ENCODE measurements around the gene MEGF9. TPM values are rescaled to one million over a fixed set of nuclear protein-coding genes. Genes with fewer than 3 reads are reported as not detected.

Gene MEGF9
- total and polyA plus RNA-seq, 2 donors (not counting 1 experiment from before 2014, with no cell fraction given), result 3.5 to 11.3 TPM

DNA sequence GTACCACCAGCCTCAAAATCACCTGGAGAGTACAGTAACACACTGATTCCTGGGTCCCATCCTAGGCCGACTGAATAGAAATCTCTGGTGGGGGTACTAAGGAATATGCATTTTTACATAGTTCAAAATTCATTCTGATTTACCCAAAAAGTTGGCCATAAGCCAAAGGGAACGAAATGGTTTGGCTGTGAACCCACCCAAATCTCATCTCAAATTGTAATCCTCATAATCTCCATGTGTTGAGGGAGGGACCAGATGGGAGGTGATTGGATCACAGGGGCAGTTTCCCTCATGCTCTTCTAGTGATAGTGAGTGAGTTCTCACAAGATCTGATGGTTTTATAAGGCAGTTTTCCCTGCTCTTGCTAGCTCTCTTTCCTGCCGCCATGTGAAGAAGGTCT is 31.1 kb downstream of the MEGF9 start:
- POLR2A ChIA-PET, result no interaction called here
- H3K4me3 Mint-ChIP-seq, result no peak overlapping the region
- Histone ChIP-seq H4K20me1 (ENCODE audit: control insufficient read depth, insufficient read depth, low read length, poor library complexity, severe bottlenecking) (peaks cover 3% of the 10 kb centered on the region), H3K27me3 (replicated peaks in 1 of 4; ENCODE audit: control extremely low read depth in 1 of 4, control insufficient read depth in 3 of 4, insufficient read depth in 4 of 4, low read length in 3 of 4) (no peaks in the 10 kb centered on the region), H3K4me2 (replicated peaks; ENCODE audit: low read depth, low read length, poor library complexity, severe bottlenecking) (no peak overlapping the region), H3K27ac (ENCODE audit: low read length in 2 of 2) (no peak overlapping the region), H3K79me2 (ENCODE audit: control insufficient read depth, insufficient read depth, low read length) (peaks cover 21% of the 10 kb centered on the region), H3K4me1 (ENCODE audit: control insufficient read depth in 2 of 2, insufficient read depth in 2 of 2, low read length in 2 of 2) (peaks cover 6 to 7% of the 10 kb centered on the region in 2 donors), H3K9ac (ENCODE audit: low read length) (no peak overlapping the region), H3K9me3 (ENCODE audit: control extremely low read depth in 1 of 3, control insufficient read depth in 2 of 3, insufficient read depth in 1 of 3, low read length in 2 of 3) (peaks cover 0 to 4% (median 0%) of the 10 kb centered on the region in 3 donors), H2AFZ (ENCODE audit: insufficient read depth, low read depth, low read length, poor library complexity, severe bottlenecking) (no peak overlapping the region), H3K4me3 (ENCODE audit: control extremely low read depth in 1 of 5, extremely low read depth in 1 of 5, insufficient read depth in 1 of 5, low read depth in 2 of 5, low read length in 4 of 5) (no peak overlapping the region), H3K36me3 (replicated peaks in 1 of 2; ENCODE audit: control extremely low read depth in 1 of 2, control insufficient read depth in 1 of 2, extremely low read depth in 1 of 2, insufficient read depth in 2 of 2, low read length in 1 of 2) (no peaks in the 10 kb centered on the region)
- no peak for DNase-seq
- H3K27ac Mint-ChIP-seq, result no peak overlapping the region
- ATAC-seq (ENCODE audit: low read depth), result no peak
- peaks cover 2% of the 10 kb centered on the region for H3K9me3 Mint-ChIP-seq (ENCODE audit: insufficient read depth)
- H3K4me1 Mint-ChIP-seq, result peaks cover 17% of the 10 kb centered on the region
- no peaks in the 10 kb centered on the region for H3K27me3 Mint-ChIP-seq
- no CpG with 5 or more reads among the region's 3 CpGs for WGBS (ENCODE audit: insufficient coverage)
- CTCF ChIA-PET, result no interaction called here
- intact Hi-C loops (cut with micrococcal nuclease), result no loop called here
- no peak for TF ChIP-seq EZH2 (IDR thresholded peaks at IDR 0.05; ENCODE audit: borderline replicate concordance, insufficient read depth, low read depth, low read length, poor library complexity, severe bottlenecking)
- TF ChIP-seq, protein P1, sequence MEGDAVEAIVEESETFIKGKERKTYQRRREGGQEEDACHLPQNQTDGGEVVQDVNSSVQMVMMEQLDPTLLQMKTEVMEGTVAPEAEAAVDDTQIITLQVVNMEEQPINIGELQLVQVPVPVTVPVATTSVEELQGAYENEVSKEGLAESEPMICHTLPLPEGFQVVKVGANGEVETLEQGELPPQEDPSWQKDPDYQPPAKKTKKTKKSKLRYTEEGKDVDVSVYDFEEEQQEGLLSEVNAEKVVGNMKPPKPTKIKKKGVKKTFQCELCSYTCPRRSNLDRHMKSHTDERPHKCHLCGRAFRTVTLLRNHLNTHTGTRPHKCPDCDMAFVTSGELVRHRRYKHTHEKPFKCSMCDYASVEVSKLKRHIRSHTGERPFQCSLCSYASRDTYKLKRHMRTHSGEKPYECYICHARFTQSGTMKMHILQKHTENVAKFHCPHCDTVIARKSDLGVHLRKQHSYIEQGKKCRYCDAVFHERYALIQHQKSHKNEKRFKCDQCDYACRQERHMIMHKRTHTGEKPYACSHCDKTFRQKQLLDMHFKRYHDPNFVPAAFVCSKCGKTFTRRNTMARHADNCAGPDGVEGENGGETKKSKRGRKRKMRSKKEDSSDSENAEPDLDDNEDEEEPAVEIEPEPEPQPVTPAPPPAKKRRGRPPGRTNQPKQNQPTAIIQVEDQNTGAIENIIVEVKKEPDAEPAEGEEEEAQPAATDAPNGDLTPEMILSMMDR (IDR thresholded peaks at IDR 0.05), result no peak

DNA sequence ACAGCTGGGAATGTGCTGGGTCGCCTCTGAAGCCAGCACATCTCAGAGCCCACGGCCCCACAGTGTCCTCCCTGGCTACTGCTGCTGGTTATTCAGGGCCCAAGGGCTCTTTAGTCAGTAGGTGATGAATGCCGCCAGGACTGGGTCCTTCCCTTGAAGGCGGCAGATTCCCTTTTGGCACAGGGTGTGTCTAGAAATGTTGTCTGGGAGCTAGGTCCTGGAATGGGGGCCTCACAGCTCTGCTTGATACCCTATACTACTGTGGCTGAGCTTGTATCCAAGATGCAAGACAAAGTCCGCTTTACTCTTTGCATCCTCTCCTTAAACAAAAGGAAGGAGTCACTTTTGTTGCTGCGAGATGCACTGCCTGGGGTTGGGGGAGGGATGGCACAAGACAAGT is 33.1 kb downstream of the MEGF9 start:
- Histone ChIP-seq H2AFZ (ENCODE audit: insufficient read depth, low read depth, low read length, poor library complexity, severe bottlenecking) (no peak overlapping the region), H3K79me2 (ENCODE audit: control insufficient read depth, insufficient read depth, low read length) (peaks cover 14% of the 10 kb centered on the region), H4K20me1 (ENCODE audit: control insufficient read depth, insufficient read depth, low read length, poor library complexity, severe bottlenecking) (peaks cover 3% of the 10 kb centered on the region), H3K27me3 (replicated peaks in 1 of 4; ENCODE audit: control extremely low read depth in 1 of 4, control insufficient read depth in 3 of 4, insufficient read depth in 4 of 4, low read length in 3 of 4) (no peaks in the 10 kb centered on the region), H3K9me3 (ENCODE audit: control extremely low read depth in 1 of 3, control insufficient read depth in 2 of 3, insufficient read depth in 1 of 3, low read length in 2 of 3) (peaks cover 0 to 3% (median 0%) of the 10 kb centered on the region in 3 donors), H3K4me3 (ENCODE audit: control extremely low read depth in 1 of 5, extremely low read depth in 1 of 5, insufficient read depth in 1 of 5, low read depth in 2 of 5, low read length in 4 of 5) (no peak overlapping the region), H3K4me1 (ENCODE audit: control insufficient read depth in 2 of 2, insufficient read depth in 2 of 2, low read length in 2 of 2) (peaks cover 6 to 7% of the 10 kb centered on the region in 2 donors), H3K36me3 (replicated peaks in 1 of 2; ENCODE audit: control extremely low read depth in 1 of 2, control insufficient read depth in 1 of 2, extremely low read depth in 1 of 2, insufficient read depth in 2 of 2, low read length in 1 of 2) (no peaks in the 10 kb centered on the region), H3K27ac (ENCODE audit: low read length in 2 of 2) (no peak overlapping the region), H3K9ac (ENCODE audit: low read length) (no peak overlapping the region), H3K4me2 (replicated peaks; ENCODE audit: low read depth, low read length, poor library complexity, severe bottlenecking) (no peak overlapping the region)
- Mint-ChIP-seq H3K27me3 (no peaks in the 10 kb centered on the region), H3K4me3 (no peak overlapping the region), H3K27ac (no peak overlapping the region), H3K9me3 (ENCODE audit: insufficient read depth) (peaks cover 2% of the 10 kb centered on the region), H3K4me1 (peaks cover 17% of the 10 kb centered on the region)
- CTCF ChIA-PET, result interaction anchor here (0.7 kb wide), 1 partner anchor 565 kb away, joined by 3 read pairs; no protein-coding TSS in a partner anchor
- POLR2A ChIA-PET, result interaction anchor here (0.6 kb wide), 1 partner anchor 284 kb away, joined by 3 read pairs; no protein-coding TSS in a partner anchor
- 100% methylated on average over 5 of the region's 6 CpGs for WGBS (ENCODE audit: insufficient coverage)
- ATAC-seq (ENCODE audit: low read depth) (no peak), DNase-seq (no peak)
- intact Hi-C loops (cut with micrococcal nuclease), result no loop called here
- TF ChIP-seq, protein P1 (IDR thresholded peaks at IDR 0.05), result no peak
- no peak for TF ChIP-seq EZH2 (IDR thresholded peaks at IDR 0.05; ENCODE audit: borderline replicate concordance, insufficient read depth, low read depth, low read length, poor library complexity, severe bottlenecking)
